ENCODE results near the gene HOOK2. TPM values are rescaled to one million over a fixed set of nuclear protein-coding genes. Genes with fewer than 3 reads are reported as not detected.

The HOOK2 gene
- total and polyA plus RNA-seq, 9 of the 15 experiments (the other 6 are each of a cell fraction or from before 2014, with no cell fraction given), result 1.3 to 17.2 (median 9.9) TPM

- TF ChIP-seq NFXL1 (CRISPR knock-in tag; IDR thresholded peaks at IDR 0.05), result no peak
- TF ChIP-seq SAFB2 (IDR thresholded peaks at IDR 0.05; ENCODE audit: borderline replicate concordance, low read depth, low read length, severe bottlenecking), result no peak
- no peak for TF ChIP-seq SUPT5H (IDR thresholded peaks at IDR 0.05)
- no peak for TF ChIP-seq ATF7 (IDR thresholded peaks at IDR 0.05)
- TF ChIP-seq, protein P1, sequence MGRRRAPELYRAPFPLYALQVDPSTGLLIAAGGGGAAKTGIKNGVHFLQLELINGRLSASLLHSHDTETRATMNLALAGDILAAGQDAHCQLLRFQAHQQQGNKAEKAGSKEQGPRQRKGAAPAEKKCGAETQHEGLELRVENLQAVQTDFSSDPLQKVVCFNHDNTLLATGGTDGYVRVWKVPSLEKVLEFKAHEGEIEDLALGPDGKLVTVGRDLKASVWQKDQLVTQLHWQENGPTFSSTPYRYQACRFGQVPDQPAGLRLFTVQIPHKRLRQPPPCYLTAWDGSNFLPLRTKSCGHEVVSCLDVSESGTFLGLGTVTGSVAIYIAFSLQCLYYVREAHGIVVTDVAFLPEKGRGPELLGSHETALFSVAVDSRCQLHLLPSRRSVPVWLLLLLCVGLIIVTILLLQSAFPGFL (CRISPR knock-in tag; IDR thresholded peaks at IDR 0.05), result no peak
- 0 out of 2 replicates have a peak, but pooled peaks have one; percentile 9 for TF ChIP-seq GATAD2A (IDR thresholded peaks at IDR 0.05)
- TF ChIP-seq MCM2 (IDR thresholded peaks at IDR 0.05; ENCODE audit: low read depth), result no peak
- TF ChIP-seq XRCC4 (IDR thresholded peaks at IDR 0.05; ENCODE audit: extremely low read depth, insufficient read depth, insufficient read length), result no peak
- TF ChIP-seq MECOM (CRISPR knock-in tag; IDR thresholded peaks at IDR 0.05), result 0 out of 2 replicates have a peak, but pooled peaks have one; percentile 11
Observed at GRCh38 chr19:12783291-12783848, 8.0 kb upstream of the HOOK2 start (continued).

GRCh38 chr19:12782424-12783290, 7.3 kb upstream of the HOOK2 start:
- peaks cover 64 to 76% of the 10 kb centered on the region in 2 experiments for H3K4me1 ChIP-seq (replicated peaks in 1 of 2; ENCODE audit: control insufficient read depth in 2 of 2, insufficient read depth in 2 of 2, low read length in 2 of 2)
- H3K4me3 ChIP-seq, result peak overlapping the region; percentile 43
- peak overlapping the region; percentile 93 for H2AFZ ChIP-seq (ENCODE audit: low read depth, low read length)
- DNase-seq (ENCODE audit: extremely low read depth in 1 of 4, low spot score in 3 of 4) (peak; percentile 84 to 89 (median 87)), ATAC-seq (peak; percentile 65), FAIRE-seq (no peak)
- 2% methylated on average over 56 of the region's 88 CpGs for WGBS (ENCODE audit: insufficient coverage, low coverage, missing lambda C conversion rate)
- H3K79me2 ChIP-seq (ENCODE audit: control insufficient read depth, insufficient read depth, low read length), result no peaks in the 10 kb centered on the region
- no peaks in the 10 kb centered on the region for H3K9me1 ChIP-seq (ENCODE audit: control insufficient read depth, insufficient read depth, low read length)
- no TSS peak for BruUV-seq (replicated peaks)
- H3K9me3 ChIP-seq (replicated peaks; ENCODE audit: control insufficient read depth, insufficient read depth, low read depth, low read length), result no peaks in the 10 kb centered on the region
- CTCF ChIA-PET (ENCODE audit: low intra/inter-chr PET ratio), result interaction anchor here (0.7 kb wide), 1 partner anchor 183 kb away, joined by 3 read pairs; no protein-coding TSS in a partner anchor
- H3K9ac ChIP-seq (ENCODE audit: insufficient read depth in 1 of 2, low read depth in 2 of 2, low read length in 2 of 2), result peak overlapping the region; percentile 72 to 91
- in situ Hi-C loops (cut with MboI), result no loop called here
- peak overlapping the region; percentile 78 for H3K4me2 ChIP-seq (ENCODE audit: insufficient read depth, low read length)
- POLR2A ChIA-PET, result interaction anchor here (1.0 to 2.2 kb wide), 3 partner anchors 9 to 98 kb away, joined by 3 to 39 read pairs (median 4); partner anchors contain the start of genes DNASE2 and JUNB
- H4K20me1 ChIP-seq (replicated peaks; ENCODE audit: control insufficient read depth, insufficient read depth, low read length), result no peaks in the 10 kb centered on the region
- no peaks in the 10 kb centered on the region for H3K27me3 ChIP-seq (ENCODE audit: control insufficient read depth in 2 of 2, insufficient read depth in 2 of 2, low read length in 2 of 2)
- H3K27ac ChIP-seq (ENCODE audit: extremely low read depth, low read depth, low read length), result peak overlapping the region; percentile 97
- H3K36me3 ChIP-seq (ENCODE audit: control insufficient read depth, insufficient read depth, low read length), result no peaks in the 10 kb centered on the region
- intact Hi-C loops (cut with micrococcal nuclease), result no loop called here
- TF ChIP-seq EGR1 (conservative IDR thresholded peaks at IDR 0.05) (peak; percentile 99), DIDO1 (tag; IDR thresholded peaks at IDR 0.05; ENCODE audit: low read depth) (no peak), HINFP (tag; conservative IDR thresholded peaks at IDR 0.05; ENCODE audit: low read depth) (peak; percentile 82), FOXK2 (conservative IDR thresholded peaks at IDR 0.05 in 1 of 2, IDR thresholded peaks at IDR 0.05 in 1 of 2; ENCODE audit: low read depth in 2 of 2) (no peak), GATAD2A (IDR thresholded peaks at IDR 0.05) (peak; percentile 100), POLR2A (conservative IDR thresholded peaks at IDR 0.05) (0 out of 2 replicates have a peak, but pooled peaks have one; percentile 35), GTF2F1 (IDR thresholded peaks at IDR 0.05; ENCODE audit: low read depth, low read length) (no peak), MTA1 (IDR thresholded peaks at IDR 0.05; ENCODE audit: borderline replicate concordance) (peak; percentile 93), BHLHE40 (IDR thresholded peaks at IDR 0.05; ENCODE audit: low read length) (peak; percentile 82)
- TF ChIP-seq, protein P2, sequence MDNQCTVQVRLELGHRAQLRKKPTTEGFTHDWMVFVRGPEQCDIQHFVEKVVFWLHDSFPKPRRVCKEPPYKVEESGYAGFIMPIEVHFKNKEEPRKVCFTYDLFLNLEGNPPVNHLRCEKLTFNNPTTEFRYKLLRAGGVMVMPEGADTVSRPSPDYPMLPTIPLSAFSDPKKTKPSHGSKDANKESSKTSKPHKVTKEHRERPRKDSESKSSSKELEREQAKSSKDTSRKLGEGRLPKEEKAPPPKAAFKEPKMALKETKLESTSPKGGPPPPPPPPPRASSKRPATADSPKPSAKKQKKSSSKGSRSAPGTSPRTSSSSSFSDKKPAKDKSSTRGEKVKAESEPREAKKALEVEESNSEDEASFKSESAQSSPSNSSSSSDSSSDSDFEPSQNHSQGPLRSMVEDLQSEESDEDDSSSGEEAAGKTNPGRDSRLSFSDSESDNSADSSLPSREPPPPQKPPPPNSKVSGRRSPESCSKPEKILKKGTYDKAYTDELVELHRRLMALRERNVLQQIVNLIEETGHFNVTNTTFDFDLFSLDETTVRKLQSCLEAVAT (IDR thresholded peaks at IDR 0.05), result no peak
